Stimulated activated CD8-positive, alpha-beta memory T cell treated with anti-CD3 and anti-CD28 coated beads, Interleukin-12 subunit alpha, Interleukin-12 subunit beta, amount 100 ng/mL, for 4 hours (primary cell): ENCODE data around the gene WASHC4.
"Not testable (repeated sequence)": the region's sequence is repeated elsewhere in the genome, so short reads cannot be mapped to it uniquely, and the experiment has no call there.

Source experiments
- DNase-seq: peaks from one replicate; pipeline ENCODE4 v3.0.0-alpha.2; 2020; ENCODE audit warnings: low read depth

The WASHC4 gene

DNA sequence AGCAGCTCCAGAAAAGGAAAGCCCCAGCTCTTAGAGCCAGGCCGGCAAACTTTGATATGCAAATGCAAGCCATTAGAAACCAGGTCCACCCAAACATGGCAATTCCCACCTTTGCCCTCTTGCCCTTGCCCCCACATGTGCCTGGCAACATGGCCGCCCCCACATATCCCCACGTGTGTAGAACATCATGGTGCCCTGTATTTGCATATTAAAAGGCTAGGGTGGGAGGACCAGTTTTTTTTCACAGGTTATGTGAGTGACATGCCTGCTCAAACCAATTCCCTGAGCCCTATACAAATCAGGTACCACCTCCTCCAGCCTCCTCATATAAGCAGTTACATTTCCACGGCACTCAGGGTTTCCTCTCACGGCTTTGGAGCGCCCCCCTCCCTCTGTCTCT lies 17.2 kb upstream of the WASHC4 start:
- no peak for DNase-seq

DNA sequence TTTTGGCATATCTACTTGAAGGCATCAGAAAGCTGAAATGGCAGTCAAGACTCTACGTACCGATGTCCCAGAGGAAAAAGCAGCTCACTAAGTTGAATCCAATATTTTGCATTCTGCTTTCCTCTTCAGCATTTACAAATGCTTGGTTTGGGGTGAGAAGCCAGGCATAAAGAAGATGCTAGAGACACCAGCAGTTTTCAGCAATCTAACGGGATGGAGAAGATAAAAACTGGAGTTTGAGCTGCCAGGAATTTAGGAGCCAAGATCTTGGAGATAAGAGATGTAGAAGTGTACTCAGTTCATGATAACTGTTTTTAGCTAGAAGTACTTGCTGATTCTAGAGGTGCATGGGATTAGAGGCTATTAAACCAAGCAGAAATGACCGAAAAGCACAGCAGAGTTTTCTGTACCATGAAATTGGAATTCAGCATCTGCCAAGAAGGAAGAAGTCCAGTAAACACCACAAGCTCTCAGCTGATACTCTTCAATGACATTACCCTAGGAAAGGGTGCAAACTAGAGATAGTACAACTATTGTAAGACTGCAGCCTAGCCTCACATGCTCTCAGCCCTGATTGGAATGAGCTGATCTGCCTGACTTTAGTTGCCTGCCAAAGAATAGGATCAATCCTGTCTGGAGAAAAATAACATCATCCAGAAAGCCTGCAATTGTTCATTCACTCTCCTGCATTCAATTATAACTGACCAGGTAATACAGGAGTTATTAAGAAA lies 15.9 kb upstream of the WASHC4 start:
- no peak for DNase-seq

DNA sequence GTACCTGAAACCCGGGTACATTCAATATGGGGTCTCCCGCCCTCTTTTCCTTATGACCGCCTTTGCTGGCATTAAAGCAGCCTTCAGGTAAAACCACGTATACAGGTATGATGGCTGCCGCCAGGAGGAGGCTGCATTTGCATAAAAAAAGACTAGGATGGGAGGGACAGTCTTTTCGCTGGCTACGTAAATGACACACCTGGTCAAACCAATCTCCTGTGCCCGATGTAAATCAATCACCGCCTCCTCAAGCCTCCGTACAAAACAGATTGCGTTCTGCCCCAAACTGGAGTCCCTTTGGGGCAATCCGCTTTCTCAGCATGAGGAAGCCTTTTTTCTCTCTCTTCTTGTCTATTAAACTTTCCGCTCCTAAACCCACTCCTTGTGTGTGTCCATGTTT lies 15.2 kb upstream of the WASHC4 start:
- DNase-seq, result no peak

DNA sequence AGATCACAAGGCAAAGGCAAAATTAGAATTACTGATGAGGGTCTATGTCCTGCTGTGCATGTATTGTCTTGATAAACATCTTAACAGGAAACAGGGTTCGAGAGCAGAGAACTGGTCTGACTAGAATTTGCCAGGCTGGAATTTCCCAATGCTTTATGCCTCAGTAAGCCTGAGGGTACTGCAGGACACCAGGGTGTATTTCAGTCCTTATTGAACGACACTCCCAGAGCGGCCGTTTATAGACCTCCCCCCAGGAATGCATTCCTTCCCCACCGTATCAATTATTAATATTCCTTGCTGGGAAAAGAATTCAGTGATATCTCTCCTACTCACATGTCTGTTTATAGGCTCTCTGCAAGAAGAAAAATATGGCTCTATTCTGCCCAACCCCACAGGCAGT lies 12.2 kb upstream of the WASHC4 start:
- not testable (repeated sequence) for DNase-seq

DNA sequence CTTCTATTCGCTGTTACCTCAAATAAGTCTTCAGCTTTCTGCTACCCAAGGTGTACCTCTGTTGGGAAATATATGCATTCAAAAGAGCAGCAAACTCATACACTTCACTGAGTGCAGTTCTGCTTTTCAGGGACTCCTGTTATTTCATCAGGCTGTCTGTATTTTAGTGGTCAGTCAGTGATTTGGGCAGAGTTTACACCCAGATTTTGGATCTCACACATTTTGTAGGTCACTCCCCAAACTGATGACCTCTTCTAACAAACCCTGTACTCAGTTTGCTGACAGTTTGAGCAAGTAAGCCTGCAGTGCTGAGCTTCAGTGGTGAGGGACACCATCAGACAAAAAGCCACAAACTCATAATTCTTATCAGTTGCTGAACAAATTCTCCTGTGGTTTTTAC lies 8.2 kb upstream of the WASHC4 start:
- DNase-seq, result no peak

DNA sequence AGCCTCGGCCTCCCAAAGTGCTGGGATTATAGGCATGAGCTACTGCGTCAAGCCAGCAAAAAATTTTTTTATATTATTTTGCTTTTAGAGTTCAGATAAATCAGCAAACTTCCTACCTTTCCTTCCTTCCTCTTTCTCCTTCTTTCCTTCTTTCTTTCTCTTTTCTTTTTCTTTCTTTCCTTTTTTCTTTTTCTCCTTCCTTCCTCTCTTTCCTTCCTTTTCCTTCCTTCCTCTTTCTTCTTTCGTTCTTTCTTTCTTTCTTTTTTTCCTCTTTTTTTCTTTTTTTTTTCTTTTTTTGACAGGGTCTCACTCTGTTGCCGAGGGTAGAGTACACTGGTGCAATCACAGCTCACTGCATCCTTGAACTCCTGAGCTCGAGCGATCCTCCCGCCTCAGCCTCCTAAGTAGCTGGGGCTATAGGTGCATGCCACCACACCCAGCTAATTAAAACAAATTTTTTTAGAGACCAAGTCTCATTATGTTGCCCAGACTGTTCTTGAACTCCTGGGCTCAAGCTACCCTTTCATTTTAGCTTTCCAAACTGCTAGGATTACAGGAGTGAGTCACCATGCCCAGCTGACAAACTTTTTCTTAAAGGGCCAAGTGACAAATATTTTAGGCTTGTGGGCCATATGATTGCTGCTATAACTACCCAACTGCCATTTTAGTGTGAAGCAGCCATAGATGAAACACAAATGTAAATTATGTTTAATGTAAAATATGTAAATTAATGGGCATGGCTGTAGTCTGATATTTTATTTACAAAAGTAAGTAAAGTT lies 7.1 kb upstream of the WASHC4 start:
- no peak for DNase-seq

DNA sequence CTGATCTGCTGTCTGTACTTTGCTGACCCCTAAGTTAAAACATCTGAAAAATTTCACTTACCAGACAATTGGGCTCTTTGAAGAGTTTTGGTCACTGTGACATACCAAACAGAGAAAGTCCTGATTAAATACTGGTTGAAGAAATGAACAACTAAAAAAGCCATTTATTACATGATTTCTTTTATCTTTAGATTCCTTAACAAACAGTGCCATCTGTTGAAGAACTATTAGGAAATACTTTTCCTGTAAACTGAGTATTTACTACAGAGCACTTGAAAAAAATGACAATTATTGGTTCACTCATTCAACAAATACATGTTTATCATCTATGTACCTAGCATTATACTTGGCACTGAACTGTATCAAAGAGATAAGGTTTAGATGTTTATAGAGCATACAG lies 6.5 kb upstream of the WASHC4 start:
- DNase-seq, result no peak

DNA sequence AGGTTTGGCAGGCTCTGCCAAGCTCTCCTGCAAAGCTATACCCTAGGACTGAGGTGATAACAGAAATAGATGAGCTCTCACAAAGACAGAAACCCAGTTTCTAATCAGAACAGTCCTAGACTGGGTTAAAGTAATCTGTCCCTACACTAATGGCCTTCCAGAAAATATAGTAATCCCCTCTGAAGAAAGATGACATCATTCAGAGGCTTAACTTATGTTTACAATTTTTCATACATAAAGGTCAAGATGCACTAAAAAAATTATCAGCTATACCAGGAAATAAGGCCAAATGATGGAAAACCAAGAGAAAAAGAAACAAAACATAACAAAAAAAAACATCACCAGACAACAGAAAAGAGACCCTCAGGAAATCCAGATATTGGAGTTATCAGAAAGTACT lies 4.9 kb upstream of the WASHC4 start:
- DNase-seq, result no peak

DNA sequence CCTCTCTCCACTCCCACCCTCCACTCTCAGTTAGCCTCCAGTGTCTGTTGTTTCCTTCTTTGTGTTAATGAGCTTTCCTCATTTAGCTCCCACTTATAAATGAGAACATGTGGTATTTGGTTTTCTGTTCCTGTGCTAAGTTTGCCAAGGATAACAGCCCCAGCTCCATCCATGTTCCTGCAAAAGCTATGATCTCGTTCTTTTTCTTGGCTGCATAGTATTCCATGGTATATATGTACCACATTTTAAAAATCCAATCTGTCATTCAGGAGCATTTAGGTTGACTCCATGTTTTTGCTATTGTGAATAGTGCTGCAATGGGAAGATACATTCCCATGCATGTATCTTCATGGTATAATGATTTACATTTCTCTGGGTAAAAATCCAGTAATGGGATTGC lies 2.8 kb upstream of the WASHC4 start:
- DNase-seq, result no peak

DNA sequence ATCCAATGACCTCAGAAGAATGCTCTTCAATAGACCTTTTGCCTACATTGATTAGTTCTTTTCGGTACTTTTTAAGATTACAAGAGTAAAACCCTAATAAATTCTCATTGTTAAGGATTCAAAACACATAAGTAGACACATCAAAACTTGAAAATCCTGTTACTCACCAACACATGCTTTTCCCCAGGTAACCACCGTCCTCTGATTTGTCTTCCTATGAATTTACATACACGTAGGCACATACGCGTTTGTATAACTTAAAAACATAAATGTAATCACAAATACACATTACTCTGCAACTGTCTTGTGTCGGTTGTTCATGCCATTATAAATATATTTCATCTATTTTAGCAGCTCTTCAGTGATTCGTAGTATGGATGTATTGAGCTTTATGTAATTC lies 910 bp upstream of the WASHC4 start:
- no peak for DNase-seq

DNA sequence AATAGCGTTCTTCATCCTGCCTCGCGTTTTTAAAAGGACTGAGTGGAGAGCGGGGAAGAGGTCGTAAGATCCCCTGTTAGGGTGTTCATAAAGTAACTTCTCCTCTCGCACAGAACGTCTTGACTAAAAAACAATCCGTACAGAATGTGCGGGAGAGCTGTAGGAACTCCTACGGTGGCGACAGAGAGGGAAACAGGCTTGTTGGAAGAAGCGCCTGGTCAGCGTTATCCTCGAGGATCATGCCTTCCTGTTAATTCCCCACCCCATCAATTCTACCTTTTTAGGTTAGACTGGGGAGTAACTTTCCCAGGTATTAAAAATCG lies 399 bp upstream of the WASHC4 start:
- DNase-seq, result no peak

DNA sequence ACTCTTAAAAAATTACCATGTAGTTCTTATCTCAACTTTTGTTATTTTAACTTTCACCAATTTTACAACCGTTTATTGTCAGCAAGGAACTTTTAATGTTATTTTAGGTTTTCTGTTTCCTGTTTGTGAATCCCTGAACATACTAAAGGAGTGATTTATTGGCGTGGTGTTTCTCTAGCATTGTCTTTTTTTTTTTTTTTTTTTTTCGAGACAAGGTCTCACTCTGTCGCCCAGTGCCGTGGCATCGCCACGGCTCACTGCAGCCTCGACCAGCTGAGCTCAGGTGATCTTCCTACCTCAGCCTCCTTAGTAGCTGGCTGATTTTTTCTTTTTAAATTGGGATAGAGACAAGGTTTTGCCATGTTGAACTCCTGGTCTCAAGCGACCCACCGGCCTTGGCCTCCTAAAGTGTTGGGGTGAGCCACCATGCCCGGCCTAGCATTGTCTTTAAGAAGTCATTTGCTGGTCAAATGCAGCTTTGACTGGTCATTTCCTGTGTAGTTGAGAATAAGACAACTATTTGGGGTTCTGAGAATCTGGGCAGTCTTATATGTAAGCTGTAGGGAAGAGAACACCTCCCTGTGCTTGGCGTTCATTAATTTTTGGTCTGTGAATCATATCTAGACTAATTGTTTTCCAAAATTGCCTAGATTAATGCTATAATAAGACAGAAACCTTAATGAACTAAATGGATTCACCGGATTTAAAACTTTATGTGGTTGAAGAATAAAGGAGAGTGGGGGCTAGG lies 2.1 kb downstream of the WASHC4 start:
- no peak for DNase-seq

DNA sequence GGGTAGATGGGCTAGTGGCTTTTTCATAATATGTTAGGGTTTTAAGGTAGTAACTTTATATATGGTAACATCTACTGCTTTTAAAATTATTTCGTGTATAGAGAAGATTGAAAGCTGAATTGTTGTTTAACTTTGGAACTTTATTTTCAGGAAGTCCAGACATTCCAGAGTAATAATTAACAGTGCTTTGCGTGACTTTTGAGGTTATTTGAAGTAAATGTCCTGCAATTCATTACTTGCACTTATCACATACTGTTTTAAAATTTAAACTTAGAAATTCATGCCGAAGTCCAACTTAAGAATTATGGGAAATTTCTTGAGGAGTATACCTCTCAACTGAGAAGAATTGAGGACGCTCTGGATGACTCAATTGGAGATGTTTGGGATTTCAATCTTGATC lies 3.3 kb downstream of the WASHC4 start:
- no peak for DNase-seq

DNA sequence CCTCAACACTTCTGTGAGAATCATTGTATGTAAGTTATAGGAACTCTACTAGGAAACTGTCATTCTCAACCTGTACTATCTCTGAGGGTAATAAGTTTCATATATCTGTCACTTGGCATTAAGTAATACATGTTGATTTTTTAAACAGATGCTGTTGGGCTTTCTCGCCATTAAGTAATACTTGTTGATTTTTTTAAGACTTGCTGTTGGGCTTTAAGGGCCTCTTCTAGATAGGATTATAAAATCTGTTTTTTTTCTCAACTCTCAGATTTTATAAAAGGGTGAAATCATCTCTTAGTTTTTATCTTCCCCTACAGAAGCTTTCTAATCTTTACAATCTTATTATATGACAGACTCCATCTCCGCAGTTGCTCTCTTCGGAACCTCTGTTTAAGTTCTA lies 5.6 kb downstream of the WASHC4 start:
- no peak for DNase-seq

DNA sequence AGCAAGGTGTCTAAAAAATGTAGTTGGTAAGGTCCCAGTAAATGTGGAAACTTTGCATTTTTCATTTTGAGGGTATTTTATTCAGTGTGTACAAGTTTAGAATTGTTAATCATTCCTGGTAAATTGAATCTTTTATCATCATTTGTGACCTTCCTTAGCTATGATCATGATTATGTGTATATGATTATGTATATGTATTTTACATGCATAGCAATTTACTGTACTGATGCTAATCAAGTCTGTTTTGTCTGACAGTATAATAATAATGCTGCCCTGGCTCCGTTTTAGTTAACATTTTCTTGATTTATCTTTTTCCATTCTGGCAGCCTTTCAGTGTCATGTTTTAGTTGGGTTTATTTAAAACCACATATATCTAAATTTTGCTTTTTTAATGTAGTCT lies 9.4 kb downstream of the WASHC4 start:
- no peak for DNase-seq

DNA sequence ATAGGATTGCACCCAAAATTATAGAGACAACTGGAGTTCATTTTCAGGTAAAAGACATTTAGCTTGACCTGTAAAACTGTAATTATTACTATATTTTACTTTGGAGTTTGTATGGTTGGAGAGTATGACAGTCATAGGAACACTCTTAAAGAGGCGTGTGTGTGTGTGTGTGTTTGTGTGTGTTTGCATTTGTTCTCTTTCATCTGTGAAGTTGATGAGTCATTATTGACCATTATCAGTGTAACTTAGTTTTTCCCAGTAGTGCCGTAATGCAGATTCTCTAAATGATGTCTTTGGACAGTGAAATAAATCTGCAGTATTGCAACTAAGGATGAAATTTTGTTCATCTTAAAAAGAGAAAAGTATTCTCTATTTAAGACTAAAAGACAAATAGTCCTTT lies 13.0 kb downstream of the WASHC4 start:
- no peak for DNase-seq

DNA sequence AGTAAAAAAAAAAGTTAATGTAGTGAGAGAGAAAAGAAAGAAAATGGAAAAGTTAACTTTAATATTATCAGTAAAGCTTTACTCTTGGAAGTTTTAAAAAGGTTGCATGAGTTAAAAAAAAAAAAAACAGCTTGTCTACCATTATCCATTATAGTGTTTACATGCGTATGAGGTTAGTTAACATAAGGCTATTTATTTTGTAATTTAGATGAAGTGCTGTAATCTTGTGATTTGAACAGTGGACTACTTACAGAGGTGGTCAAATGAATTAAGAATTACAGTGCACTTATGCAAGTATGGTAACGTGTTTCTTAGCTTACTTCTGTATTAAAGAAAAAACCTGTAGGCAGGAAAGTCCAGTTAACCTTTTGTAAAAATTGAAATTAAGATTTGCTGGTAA lies 30.7 kb downstream of the WASHC4 start:
- no peak for DNase-seq

DNA sequence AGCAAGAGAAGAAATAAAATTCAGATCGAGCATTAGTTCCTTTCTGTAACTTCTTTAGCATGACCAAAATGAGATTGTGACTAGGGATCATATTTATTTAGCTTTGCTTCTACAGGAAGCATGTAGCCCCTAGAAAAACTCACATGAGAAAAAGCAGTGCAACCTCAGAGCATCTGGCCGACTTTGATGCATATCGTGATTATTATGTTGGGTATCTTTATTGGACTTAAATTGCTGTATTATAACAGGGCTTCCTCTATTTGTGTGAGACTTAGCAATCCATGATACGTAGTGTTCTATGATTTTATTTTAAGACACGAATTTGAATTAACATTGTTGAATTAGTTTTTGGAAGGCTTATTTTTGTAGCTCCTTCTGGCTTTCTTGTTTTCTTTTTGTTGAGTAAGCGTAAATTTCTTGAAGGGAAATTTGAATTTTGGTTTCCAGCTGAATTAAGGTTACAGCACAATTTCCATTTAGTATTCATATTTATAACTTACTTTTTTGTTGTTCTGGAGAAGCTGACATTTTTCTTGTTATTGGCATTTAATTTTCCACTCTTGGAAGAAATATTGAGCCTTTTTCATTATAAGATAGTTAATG lies 33.9 kb downstream of the WASHC4 start:
- no peak for DNase-seq

DNA sequence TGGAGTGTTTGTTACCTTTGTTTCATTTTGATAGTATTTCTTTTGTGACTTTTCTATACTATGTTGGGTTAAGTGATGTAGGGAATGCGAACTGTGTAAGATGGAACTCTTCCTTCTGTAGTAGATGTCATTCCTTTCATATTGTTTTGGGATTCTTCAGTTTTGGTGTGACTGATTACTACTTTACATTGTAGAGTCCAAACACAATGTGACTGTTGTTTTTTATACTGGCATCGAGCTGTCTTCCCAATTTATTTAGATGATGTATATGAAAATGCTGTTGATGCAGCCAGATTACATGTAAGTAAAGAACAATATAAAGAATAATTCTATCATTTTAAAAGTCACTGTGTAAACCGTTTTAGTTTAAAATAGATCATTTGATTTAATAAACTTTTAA lies 34.7 kb downstream of the WASHC4 start:
- no peak for DNase-seq

DNA sequence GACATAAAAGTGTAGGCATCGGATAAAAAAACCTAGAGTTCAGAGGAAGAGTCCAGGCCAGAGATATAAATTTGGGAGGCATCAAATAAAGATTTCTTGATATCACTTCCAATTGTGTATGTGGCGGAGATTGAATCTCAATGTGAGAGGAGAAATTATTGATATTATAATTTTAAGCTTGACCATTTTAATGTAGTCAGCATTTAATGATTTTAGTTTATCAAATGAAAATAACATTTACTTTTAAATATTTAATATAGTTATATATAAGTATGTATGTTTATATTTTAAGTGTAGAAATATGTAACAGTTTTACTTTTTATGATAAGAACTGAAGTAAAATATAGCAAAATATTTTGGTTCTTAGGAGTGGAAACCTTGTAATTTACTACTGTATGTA lies 48.7 kb downstream of the WASHC4 start:
- DNase-seq, result no peak

DNA sequence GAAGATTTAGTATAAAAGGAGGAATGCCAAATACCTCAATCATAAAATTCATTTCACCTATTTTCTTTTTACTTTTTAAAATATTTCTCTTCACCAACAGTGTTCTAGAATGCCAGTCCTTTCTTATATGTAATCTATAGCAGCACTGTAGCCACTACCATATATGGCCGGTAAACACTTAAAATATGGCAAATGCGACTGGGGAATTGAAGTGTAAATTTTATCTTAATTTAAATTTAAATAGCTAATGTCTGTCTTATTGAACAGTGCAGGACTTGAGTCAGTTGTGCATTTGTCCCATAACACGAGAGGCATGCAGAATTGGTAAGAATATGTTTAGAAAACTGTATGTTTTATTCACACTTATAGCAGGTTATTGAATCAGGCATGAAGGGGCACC lies 50.1 kb downstream of the WASHC4 start:
- DNase-seq, result no peak

DNA sequence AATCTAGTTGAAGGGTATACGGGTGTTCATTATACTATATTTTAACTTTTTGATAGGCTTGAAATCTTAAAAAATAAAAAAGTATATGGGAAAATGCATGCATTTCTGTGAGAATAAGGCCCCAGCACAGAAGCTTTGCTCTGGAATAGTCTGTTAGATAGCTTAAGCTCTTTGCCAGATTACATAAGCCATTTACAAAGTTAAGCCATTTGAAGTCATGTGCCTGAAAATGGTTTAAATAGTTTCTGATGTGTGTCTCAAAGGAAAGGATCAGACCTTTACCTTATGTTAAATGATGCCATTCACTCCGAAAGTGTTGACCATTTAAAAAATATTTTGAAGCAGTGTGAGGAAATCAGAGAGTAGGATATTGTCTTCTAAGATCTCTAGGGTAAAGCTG lies 51.3 kb downstream of the WASHC4 start:
- DNase-seq, result no peak

DNA sequence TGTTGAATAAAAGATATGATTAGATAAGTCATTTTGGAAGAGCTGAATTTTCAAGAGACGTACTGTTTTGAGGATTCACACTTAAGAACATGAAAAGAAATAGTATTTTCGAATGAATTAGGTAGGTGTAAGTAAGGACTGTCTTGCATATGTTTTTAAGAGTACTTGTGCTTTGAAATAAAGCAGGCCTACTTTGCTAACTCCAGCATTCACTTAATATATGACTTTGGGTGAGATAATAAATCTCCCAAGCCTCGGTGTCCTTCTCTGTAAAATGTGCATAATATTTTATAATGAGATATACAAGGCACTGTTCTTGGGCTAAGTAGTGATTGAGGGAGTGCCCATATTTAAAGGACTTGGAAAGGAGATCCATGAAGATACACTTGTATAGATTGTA lies 54.6 kb downstream of the WASHC4 start:
- no peak for DNase-seq
